ENCODE results near the gene HELZ.

GRCh38 chr17:67043283-67043682 lies 201.7 kb downstream of the HELZ start:
- TF ChIP-seq, protein P1, sequence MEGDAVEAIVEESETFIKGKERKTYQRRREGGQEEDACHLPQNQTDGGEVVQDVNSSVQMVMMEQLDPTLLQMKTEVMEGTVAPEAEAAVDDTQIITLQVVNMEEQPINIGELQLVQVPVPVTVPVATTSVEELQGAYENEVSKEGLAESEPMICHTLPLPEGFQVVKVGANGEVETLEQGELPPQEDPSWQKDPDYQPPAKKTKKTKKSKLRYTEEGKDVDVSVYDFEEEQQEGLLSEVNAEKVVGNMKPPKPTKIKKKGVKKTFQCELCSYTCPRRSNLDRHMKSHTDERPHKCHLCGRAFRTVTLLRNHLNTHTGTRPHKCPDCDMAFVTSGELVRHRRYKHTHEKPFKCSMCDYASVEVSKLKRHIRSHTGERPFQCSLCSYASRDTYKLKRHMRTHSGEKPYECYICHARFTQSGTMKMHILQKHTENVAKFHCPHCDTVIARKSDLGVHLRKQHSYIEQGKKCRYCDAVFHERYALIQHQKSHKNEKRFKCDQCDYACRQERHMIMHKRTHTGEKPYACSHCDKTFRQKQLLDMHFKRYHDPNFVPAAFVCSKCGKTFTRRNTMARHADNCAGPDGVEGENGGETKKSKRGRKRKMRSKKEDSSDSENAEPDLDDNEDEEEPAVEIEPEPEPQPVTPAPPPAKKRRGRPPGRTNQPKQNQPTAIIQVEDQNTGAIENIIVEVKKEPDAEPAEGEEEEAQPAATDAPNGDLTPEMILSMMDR (conservative IDR thresholded peaks at IDR 0.05 in 1 of 2, IDR thresholded peaks at IDR 0.05 in 1 of 2; ENCODE audit: low read depth in 1 of 2, low read length in 2 of 2) = no peak
- TF ChIP-seq EZH2 (IDR thresholded peaks at IDR 0.05; ENCODE audit: low read length, missing control alignments) = no peak

Data from fibroblast of lung (primary cell).